GM23338 (cell line): ENCODE results near the gene ZRANB2. TPM values are rescaled to one million over a fixed set of nuclear protein-coding genes. Genes with fewer than 3 reads are reported as not detected.

Experiments used
- ATAC-seq: fragments of 200-7000 bp; cut with Tn5 transposase; 3 replicates; pipeline ENCODE4 v1.9.1; 2020
- DNase-seq: peaks from one replicate; pipeline ENCODE4 v3.0.0-alpha.2; 2015; ENCODE audit warnings: low spot score
- H2AFZ ChIP-seq: fragments of 200-600 bp; sonication (generic); 2 replicates; pipeline ENCODE4 v1.8.0; 2016; ENCODE audit warnings: antibody characterized with exemption, mild to moderate bottlenecking, moderate library complexity
- H3F3A ChIP-seq: fragments of 200-600 bp; sonication (generic); replicated peaks from 2 replicates; pipeline ENCODE4 v1.8.0; 2017; ENCODE audit warnings: antibody characterized with exemption, mixed run types, low read depth
- H3K27ac ChIP-seq: fragments of 200-600 bp; sonication (generic); 2 replicates; pipeline ENCODE4 v1.6.1; 2016; ENCODE audit warnings: low read depth
- H3K27me3 ChIP-seq: fragments of 200-600 bp; sonication (generic); 2 replicates; pipeline ENCODE4 v1.8.0; 2016; ENCODE audit warnings: mild to moderate bottlenecking, mixed run types, moderate library complexity; ENCODE audit not compliant: insufficient read depth
- H3K36me3 ChIP-seq: fragments of 200-600 bp; sonication (generic); 2 replicates; pipeline ENCODE4 v1.8.0; 2016; ENCODE audit warnings: mild to moderate bottlenecking; ENCODE audit not compliant: insufficient read depth
- H3K4me1 ChIP-seq: fragments of 200-600 bp; sonication (generic); 2 replicates; pipeline ENCODE4 v1.8.0; 2016; ENCODE audit warnings: mild to moderate bottlenecking, moderate library complexity; ENCODE audit not compliant: insufficient read depth
- H3K4me2 ChIP-seq: fragments of 200-600 bp; sonication (generic); 2 replicates; pipeline ENCODE4 v1.7.1; 2017; ENCODE audit warnings: mixed run types
- H3K4me3 ChIP-seq: fragments of 200-600 bp; sonication (generic); 2 replicates; pipeline ENCODE4 v1.6.1; 2016; ENCODE audit warnings: mixed run types
- H3K79me2 ChIP-seq: fragments of 200-600 bp; sonication (generic); replicated peaks from 2 replicates; pipeline ENCODE4 v1.8.0; 2017; ENCODE audit warnings: mild to moderate bottlenecking; ENCODE audit not compliant: insufficient read depth
- H3K9me2 ChIP-seq: fragments of 200-600 bp; sonication (generic); 2 replicates; pipeline ENCODE4 v1.8.0; 2017; ENCODE audit not compliant: insufficient read depth
- H4K20me1 ChIP-seq: fragments of 200-600 bp; sonication (generic); replicated peaks from 2 replicates; pipeline ENCODE4 v1.8.0; 2017; ENCODE audit warnings: mild to moderate bottlenecking; ENCODE audit not compliant: insufficient read depth
- H3K27ac Mint-ChIP-seq: 2 replicates; pipeline ENCODE4 v1.8.0; 2020; ENCODE audit warnings: inconsistent platforms, mild to moderate bottlenecking, moderate library complexity, mixed read lengths
- H3K27me3 Mint-ChIP-seq: 3 replicates; pipeline ENCODE4 v1.8.0; 2022; ENCODE audit warnings: low read depth, mild to moderate bottlenecking, moderate library complexity, mixed read lengths, inconsistent platforms; ENCODE audit not compliant: insufficient read depth, poor library complexity
- H3K36me3 Mint-ChIP-seq: 3 replicates; pipeline ENCODE4 v1.8.0; 2021; ENCODE audit warnings: low read depth, mild to moderate bottlenecking, inconsistent platforms, moderate library complexity, mixed read lengths
- H3K4me1 Mint-ChIP-seq: 3 replicates; pipeline ENCODE4 v1.8.0; 2020; ENCODE audit warnings: mild to moderate bottlenecking, inconsistent platforms, mixed read lengths
- H3K4me3 Mint-ChIP-seq: 3 replicates; pipeline ENCODE4 v1.8.0; 2021; ENCODE audit warnings: moderate library complexity, mild to moderate bottlenecking, inconsistent platforms, mixed read lengths
- H3K9me3 Mint-ChIP-seq: 3 replicates; pipeline ENCODE4 v1.8.0; 2020; ENCODE audit warnings: moderate library complexity, mild to moderate bottlenecking, inconsistent platforms, mixed read lengths
- CREB1 ChIP-seq: fragments of 250-450 bp; sonication (Bioruptor Pico); IDR thresholded peaks from 2 replicates; pipeline ENCODE4 v1.5.0; 2020; ENCODE audit warnings: low read depth, mild to moderate bottlenecking, moderate library complexity
- CTCF ChIP-seq, 2 experiments: fragments of 200-600 bp in 1 of 2; sonication (generic) in 1 of 2; conservative IDR thresholded peaks; 2 replicates each; pipeline versions ENCODE4 v1.5.1 to v1.6.1; 2016 to 2017; ENCODE audit warnings: antibody characterized with exemption in 2 of 2, low read depth in 2 of 2, mild to moderate bottlenecking in 2 of 2, moderate library complexity in 1 of 2
- EZH2 ChIP-seq: fragments of 200-600 bp; sonication (generic); IDR thresholded peaks from one replicate; pipeline ENCODE4 v1.8.0; 2017; ENCODE audit warnings: antibody characterized with exemption, mild to moderate bottlenecking, low read depth; ENCODE audit not compliant: unreplicated experiment
- EZH2phosphoT487 ChIP-seq: fragments of 200-600 bp; sonication (generic); IDR thresholded peaks from one replicate; pipeline ENCODE4 v1.8.1; 2018; ENCODE audit warnings: antibody characterized with exemption; ENCODE audit not compliant: unreplicated experiment
- JUNB ChIP-seq: IDR thresholded peaks from one replicate; pipeline ENCODE4 v1.6.1; 2016; ENCODE audit warnings: antibody characterized with exemption; ENCODE audit not compliant: unreplicated experiment
- NANOG ChIP-seq: IDR thresholded peaks from 2 replicates; pipeline ENCODE4 v1.6.1; 2016; ENCODE audit warnings: antibody characterized with exemption, borderline replicate concordance
- POLR2AphosphoS5 ChIP-seq: IDR thresholded peaks from 2 replicates; pipeline ENCODE4 v1.6.1; 2016; ENCODE audit warnings: antibody characterized with exemption, low read depth
- STAT1 ChIP-seq: IDR thresholded peaks from one replicate; pipeline ENCODE4 v1.6.1; 2016; ENCODE audit warnings: antibody characterized with exemption; ENCODE audit not compliant: unreplicated experiment
- ZNF114 ChIP-seq: fragments of 250-450 bp; sonication (Bioruptor Pico); IDR thresholded peaks from 2 replicates; pipeline ENCODE4 v1.5.0; 2020; ENCODE audit warnings: mild to moderate bottlenecking, moderate library complexity
- ZNF331 ChIP-seq: fragments of 250-450 bp; sonication (Bioruptor Pico); IDR thresholded peaks from 2 replicates; pipeline ENCODE4 v1.5.0; 2020; ENCODE audit warnings: low read depth, mild to moderate bottlenecking, moderate library complexity
- ZNF462 ChIP-seq: fragments of 250-450 bp; sonication (Bioruptor Pico); IDR thresholded peaks from 2 replicates; pipeline ENCODE4 v1.5.0; 2020; ENCODE audit warnings: mild to moderate bottlenecking, moderate library complexity
- polyA plus RNA-seq: library from polyadenylated mRNA; unstranded; fragments of >200 nt; fragmentation: Nextera tagmentation; extraction: Ambion mirVana; gene quantifications from 2 replicates; pipeline ENCODE4 v1.2.1, GENCODE V29; 2016
- total RNA-seq: library from RNA; depleted of rRNA; stranded (reverse); fragments of >200 nt; shearing (Covaris generic); gene quantifications from 2 replicates; pipeline ENCODE4 v1.2.3, GENCODE V29; 2014
- TF ChIP-seq, protein P1 (sequence below): IDR thresholded peaks from 2 replicates; pipeline ENCODE4 v1.6.1; 2016; ENCODE audit warnings: antibody characterized with exemption

Gene ZRANB2
- total and polyA plus RNA-seq, 2 experiments from 2014 or later, result 84.9 to 170 TPM

- TF ChIP-seq NANOG (no peak), JUNB (no peak), EZH2phosphoT487 (no peak), EZH2 (no peak), ZNF331 (CRISPR knock-in tag) (no peak), CTCF (conservative IDR thresholded peaks at IDR 0.05; ENCODE audit: low read depth in 2 of 2) (no peak), STAT1 (no peak), ZNF114 (CRISPR knock-in tag) (no peak), CREB1 (CRISPR knock-in tag) (no peak)
- TF ChIP-seq, protein P1, sequence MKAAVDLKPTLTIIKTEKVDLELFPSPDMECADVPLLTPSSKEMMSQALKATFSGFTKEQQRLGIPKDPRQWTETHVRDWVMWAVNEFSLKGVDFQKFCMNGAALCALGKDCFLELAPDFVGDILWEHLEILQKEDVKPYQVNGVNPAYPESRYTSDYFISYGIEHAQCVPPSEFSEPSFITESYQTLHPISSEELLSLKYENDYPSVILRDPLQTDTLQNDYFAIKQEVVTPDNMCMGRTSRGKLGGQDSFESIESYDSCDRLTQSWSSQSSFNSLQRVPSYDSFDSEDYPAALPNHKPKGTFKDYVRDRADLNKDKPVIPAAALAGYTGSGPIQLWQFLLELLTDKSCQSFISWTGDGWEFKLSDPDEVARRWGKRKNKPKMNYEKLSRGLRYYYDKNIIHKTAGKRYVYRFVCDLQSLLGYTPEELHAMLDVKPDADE, result no peak
Observed at GRCh38 chr1:71030026-71030425, 50.8 kb downstream of the ZRANB2 start (continued).

DNA sequence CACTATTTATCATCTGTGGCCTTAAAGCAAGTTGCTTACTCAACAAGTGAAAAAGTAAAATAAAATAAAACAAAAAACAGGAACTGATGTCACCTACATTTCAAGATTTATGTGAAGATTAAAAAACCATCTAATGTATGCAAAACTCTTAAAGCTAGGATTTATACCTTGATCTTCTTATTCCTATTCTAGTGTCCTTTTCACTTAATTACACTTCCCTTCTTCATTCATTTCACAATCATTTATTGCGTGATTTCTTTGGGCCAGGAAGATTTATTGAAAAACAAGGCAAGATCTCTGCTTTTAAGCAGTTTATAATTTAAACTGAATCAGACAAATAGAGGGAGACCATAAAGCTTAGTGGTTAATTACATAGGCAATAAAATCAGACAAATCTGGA lies 51.9 kb downstream of the ZRANB2 start:
- Mint-ChIP-seq H3K27ac (no peak overlapping the region), H3K4me1 (no peaks in the 10 kb centered on the region; the same call in 2 of the 3 replicates), H3K4me3 (no peak overlapping the region), H3K27me3 (peaks cover 1% of the 10 kb centered on the region), H3K36me3 (no peaks in the 10 kb centered on the region), H3K9me3 (no peaks in the 10 kb centered on the region)
- Histone ChIP-seq H3K9me2 (no peaks in the 10 kb centered on the region), H3K27ac (no peak overlapping the region), H3K36me3 (no peaks in the 10 kb centered on the region), H3K27me3 (no peaks in the 10 kb centered on the region), H3K79me2 (no peaks in the 10 kb centered on the region), H3K4me1 (no peaks in the 10 kb centered on the region), H3K4me3 (no peak overlapping the region), H4K20me1 (no peaks in the 10 kb centered on the region), H3F3A (no peaks in the 10 kb centered on the region), H3K4me2 (no peak overlapping the region), H2AFZ (no peak overlapping the region)
- DNase-seq (no peak), ATAC-seq (no peak)
- no peak for TF ChIP-seq STAT1
- no peak for TF ChIP-seq EZH2phosphoT487
- no peak for TF ChIP-seq CREB1 (CRISPR knock-in tag)
- no peak for TF ChIP-seq CTCF (conservative IDR thresholded peaks at IDR 0.05; ENCODE audit: low read depth in 2 of 2)
- no peak for TF ChIP-seq JUNB
- TF ChIP-seq EZH2, result no peak
- TF ChIP-seq NANOG, result no peak
- no peak for TF ChIP-seq POLR2AphosphoS5
- no peak for TF ChIP-seq ZNF462 (CRISPR knock-in tag)
- no peak for TF ChIP-seq ZNF114 (CRISPR knock-in tag)
- TF ChIP-seq ZNF331 (CRISPR knock-in tag), result no peak
